Measurements from ENCODE around the gene GCFC2. TPM values are rescaled to one million over a fixed set of nuclear protein-coding genes. Genes with fewer than 3 reads are reported as not detected.

GCFC2 gene
- total and polyA plus RNA-seq, 2 experiments from 2014 or later = 15.5 to 28.8 TPM

Small RNAs within 50 kb of the gene (small RNA-seq; reads per million reads assigned to genes)
- not detected for gene RF00012

Other genes starting within 250 kb of the GCFC2 start
- 30.8 and 36.2 TPM in 2 replicates for gene EVA1A, start 150.0 kb downstream of the GCFC2 start, total RNA-seq
- gene EVA1A, start 150.0 kb downstream of the GCFC2 start, polyA plus RNA-seq = 15.3 and 17.2 TPM in 2 replicates
- gene MRPL19, start 64.1 kb downstream of the GCFC2 start, total RNA-seq = 60.9 and 68.7 TPM in 2 replicates
- gene MRPL19, start 64.1 kb downstream of the GCFC2 start, polyA plus RNA-seq = 47.9 and 54.3 TPM in 2 replicates